T follicular helper cell (primary cell): ENCODE results near the gene RAB9A.

Source experiments
- DNase-seq: peaks from one replicate; pipeline ENCODE4 v3.0.0-alpha.2; 2020; ENCODE audit warnings: low read depth

The RAB9A gene

DNA sequence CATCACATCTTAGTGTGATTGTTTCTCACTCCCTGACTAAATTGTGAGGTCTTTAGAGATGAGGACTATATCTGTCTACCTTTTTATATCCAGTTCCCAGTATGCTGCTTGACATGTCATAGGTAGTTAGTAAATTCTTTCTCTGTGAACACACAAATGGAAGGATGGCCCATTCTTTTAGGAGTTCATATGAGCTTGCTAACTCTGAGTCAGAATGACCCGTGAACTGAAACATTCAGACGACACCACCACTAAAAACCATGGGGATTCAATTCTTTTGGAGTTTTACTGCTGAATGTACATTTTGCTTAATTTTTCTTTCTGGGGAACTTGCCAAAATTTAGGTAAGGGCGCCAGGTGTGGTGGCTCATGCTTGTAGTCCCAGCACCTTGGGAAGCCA is 59.6 kb downstream of the RAB9A start:
- DNase-seq, result no peak

DNA sequence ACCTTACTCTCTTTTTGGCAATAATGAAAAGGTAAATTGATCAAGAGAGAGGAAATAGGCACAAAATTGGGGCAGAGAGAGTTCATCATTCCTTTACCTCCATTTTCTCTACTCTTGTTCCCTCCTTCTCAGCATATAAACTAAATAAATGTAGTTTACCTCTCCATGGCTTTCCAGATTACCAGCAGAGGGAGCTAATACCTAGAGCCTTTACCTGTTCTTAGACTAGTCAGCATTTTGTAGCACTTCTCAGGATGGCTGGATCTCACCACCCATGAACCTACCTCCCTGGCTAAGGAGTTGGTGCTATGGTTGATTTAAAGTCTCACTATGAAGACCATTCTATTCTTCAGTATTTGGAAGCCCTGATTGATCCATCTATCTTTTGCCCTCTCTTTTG is 61.3 kb downstream of the RAB9A start:
- no peak for DNase-seq

DNA sequence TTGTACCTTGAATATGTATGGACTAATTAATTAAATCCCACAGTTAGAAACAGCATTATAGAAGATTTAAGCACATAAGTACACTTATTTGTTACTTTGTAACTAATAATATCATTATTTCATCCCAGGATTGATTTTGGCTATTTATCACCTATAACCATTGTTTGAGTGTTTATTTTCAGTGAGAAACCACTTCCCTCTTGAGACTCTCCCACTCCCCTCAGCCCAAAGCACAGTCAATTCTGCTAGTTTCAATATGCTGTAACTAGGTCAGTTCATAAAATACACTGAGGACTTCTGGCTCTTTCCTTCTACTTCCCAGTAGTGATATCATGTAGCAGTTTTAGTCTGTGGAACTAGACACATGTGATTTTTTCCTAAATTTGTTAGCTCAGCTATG is 61.9 kb downstream of the RAB9A start:
- no peak for DNase-seq

DNA sequence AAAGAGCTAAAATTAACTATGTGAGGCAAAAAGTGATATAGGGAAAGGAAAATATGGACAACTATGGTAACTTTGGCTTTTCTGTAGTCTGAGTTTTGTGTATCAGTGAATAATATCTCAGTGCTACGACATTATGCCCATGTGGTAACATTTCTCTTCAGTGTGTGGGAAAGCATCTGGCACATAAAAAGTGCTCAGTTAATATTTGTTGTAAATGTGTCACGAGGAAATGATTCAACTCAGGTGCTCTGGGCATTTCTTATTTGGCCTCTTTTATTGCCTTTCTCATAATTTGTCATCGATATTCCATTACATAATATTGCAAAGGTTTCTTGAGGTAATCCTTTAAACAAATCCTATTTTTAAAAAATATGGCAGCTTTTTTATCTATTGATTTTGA is 63.2 kb downstream of the RAB9A start:
- DNase-seq, result no peak

DNA sequence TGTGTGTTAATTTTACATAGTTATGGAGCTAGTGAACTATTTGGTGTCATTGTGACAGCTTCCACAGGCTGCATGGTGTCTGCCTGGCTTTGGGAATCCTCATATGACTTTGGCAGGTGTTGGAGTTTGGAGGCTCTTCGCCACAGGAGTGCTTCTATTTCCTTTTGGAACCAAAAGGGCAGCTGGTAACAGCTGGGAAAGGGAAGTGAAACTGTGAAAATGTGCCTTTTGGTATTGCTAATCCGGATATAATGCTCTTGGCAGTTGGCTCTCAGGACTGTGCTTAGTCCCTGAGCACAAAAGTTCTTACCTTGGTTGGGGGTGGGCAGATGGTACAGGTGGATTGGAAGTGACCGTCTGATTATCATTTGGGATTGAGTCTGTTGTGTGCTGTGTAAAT is 63.7 kb downstream of the RAB9A start:
- no peak for DNase-seq

DNA sequence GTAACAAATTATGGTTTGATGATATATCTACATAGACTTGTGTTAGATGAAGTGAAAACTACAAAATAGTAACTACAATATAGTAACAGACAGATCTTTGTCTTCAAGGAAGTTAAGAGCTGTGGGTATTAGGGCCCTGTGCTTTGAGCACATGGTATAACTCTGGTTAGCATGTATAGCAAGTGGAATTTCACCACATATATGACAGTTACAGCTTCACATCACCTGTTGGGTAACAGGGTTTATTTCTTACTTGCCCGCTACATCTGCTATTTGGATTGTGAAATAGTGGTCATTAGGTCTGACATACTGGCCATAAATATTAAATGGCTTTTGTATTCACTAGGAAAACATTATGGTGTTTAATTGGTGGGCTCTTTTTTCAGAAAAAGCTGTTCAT is 65.8 kb downstream of the RAB9A start:
- no peak for DNase-seq

DNA sequence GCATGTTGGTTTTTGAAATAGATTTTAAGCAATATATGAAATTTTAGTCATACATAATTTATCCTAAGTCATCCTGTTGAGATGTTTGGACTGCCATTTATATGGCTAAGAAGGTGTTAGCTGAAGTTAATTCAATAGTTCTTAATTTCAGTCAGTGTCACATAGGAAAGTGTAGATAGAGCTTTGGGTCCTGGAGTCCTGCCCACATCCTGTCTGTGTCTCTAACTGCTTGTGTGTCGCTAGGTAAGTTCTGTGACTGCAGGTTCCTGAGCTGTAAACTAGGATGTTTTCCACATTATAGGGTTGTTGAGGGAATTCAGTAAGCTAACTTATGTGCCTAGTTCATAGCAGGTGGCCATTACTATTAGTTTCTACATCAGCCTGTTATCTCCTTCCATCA is 66.3 kb downstream of the RAB9A start:
- no peak for DNase-seq

DNA sequence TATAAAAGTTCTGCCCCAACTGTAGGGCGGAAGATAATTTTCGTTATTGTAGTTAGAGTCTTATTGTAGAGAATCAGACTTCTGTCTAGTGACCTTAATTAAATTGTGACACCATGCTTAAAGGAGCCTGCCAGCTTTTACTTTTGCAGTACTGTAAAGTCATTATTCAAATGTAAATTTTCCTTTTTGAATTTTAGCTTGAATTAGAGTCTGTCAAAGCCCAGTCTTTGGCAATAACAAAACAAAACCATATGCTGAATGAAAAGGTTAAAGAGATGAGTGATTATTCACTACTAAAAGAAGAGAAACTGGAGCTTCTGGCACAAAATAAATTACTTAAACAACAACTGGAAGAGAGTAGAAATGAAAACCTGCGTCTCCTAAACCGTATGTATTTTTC is 67.5 kb downstream of the RAB9A start:
- DNase-seq, result no peak

DNA sequence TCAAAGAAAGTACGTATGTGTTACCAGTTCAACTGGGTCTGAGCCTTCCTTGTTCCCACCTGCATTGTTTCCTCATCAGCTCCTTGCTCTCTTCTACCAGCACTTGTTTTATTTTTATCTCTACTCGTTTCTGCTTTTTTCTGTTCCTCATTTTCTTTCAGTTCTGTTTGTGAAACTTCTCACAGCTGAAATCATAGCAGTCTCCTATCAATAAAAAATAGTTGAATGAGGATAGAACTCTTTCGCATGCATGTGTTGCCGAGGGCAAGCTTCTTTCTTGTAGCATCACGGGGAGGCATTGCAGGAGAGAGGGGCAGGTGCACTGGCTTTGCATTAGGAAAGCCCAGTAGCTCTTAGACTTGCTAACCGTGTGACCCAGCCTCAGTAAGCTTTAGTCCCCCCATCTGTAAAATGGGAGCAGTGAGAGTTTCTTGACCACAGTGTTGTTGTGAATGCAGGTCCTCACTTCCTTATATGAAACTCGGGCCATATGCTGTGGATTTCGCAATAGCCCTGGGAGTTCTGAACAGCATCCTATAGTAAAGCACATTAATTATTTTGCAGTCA is 70.3 kb downstream of the RAB9A start:
- no peak for DNase-seq
